HG03354 (cell line): ENCODE results near the gene FBLN1.
"Not testable (repeated sequence)": the region's sequence is repeated elsewhere in the genome, so short reads cannot be mapped to it uniquely, and the experiment has no call there.

ENCODE experiments used
- ATAC-seq: cut with Tn5 transposase; IDR thresholded peaks from one replicate; pipeline ENCODE4 v1.9.1; 2021; ENCODE audit warnings: mild to moderate bottlenecking; ENCODE audit not compliant: unreplicated experiment, poor library complexity, severe bottlenecking

Gene FBLN1

DNA sequence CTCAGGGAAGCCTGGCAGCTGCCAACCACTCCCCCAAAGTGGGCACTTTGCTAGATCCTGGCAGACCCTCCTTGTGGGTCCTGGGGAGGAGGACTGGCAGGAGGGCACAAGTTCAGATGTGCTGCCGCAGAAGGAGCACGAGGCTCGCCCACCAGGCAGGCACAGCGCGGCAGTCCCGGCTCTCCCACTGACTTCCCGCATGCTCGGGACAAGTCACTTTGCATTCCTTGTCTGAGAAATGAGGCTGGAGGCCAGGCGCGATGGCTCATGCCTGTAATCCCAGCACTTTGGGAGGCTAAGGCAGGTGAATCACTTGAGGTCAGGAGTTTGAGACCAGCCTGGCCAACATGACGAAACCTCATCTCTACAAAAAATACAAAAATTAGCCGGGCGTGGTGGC, 40.1 kb downstream of the FBLN1 start:
- not testable (repeated sequence) for ATAC-seq

DNA sequence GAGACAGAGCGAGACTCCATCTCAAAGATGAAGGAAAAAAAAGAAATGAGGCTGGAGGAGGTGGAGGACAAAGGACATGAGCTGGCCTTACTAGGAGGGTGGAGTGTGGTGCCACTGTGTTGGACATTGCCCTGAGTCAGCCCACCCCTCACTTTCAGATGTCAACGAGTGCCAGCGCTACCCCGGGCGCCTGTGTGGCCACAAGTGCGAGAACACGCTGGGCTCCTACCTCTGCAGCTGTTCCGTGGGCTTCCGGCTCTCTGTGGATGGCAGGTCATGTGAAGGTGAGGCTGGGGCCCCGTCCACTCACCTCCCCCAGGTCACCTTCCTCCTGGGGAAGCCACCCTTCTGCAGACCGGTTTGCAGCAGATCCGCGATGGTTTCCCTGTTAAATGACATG, 40.6 kb downstream of the FBLN1 start:
- no peak for ATAC-seq

DNA sequence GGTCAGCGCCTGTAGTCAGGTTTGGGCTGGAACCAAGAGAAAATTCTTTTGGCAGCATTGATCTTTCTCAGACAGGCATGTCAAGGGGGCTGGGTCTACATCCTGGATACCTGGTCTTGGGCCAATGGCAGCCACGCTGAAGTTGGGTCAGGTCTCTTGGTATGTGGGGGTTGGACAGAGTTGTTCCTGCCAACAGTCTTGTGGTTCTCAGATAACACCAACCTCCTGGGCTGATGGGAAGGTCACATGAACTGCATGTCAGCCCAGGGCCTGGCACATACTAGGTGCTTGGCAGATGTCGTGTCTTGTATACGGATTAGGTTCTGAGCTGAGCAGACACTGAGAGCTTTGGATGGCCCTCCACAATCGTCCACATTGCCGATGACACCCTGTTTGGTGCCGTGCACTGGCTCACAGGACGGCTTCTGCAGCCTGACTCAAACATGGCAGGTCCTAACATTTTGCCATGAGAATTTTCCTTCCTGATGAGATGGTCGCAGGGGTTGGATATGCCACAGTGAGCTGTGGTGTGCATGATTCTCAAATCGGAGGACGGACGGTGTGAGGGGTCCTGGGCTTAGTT, 42.0 kb downstream of the FBLN1 start:
- ATAC-seq = no peak

DNA sequence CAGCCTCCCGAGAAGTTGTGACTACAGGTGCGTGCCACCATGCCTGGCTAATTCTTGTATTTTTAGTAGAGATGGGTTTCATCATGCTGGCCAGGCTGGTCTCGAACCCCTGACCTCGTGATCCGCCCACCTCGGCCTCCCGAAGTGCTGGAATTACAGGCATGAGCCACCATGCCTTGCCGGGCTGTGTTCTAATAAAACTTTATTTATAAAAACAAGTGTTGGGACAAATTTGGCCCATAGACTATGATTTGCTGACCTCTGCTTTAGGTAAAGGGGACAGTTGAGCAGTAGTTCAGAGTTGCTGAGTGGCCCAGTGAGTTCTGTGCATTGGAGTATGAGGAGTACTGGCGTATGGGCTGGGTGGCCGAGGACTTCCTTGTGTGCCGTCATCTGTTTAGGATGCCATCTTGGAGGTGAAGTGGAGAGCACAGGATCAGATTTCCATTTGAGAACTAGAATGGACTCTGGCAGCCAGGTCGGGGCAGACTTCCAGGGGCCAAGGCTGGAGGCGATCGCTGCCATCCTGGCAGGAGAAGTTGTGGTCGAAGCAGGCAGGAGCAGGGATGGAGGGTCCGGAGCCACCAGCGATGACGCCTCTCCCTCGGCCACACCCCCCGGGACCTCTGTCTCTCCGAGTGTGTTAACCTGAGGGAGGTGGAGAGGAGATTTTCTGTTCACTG, 43.8 kb downstream of the FBLN1 start:
- ATAC-seq = no peak

DNA sequence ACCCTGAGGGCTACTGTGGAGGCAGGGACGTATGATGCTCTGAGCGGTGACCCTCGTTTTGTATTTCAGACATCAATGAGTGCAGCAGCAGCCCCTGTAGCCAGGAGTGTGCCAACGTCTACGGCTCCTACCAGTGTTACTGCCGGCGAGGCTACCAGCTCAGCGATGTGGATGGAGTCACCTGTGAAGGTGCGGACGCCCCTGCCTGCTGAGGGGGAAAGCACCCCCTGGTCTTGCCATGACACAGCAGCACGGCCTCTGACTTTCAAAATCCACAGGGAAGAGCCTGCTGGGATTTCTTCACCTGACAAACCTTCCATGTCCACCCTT, 44.3 kb downstream of the FBLN1 start:
- ATAC-seq = no peak

DNA sequence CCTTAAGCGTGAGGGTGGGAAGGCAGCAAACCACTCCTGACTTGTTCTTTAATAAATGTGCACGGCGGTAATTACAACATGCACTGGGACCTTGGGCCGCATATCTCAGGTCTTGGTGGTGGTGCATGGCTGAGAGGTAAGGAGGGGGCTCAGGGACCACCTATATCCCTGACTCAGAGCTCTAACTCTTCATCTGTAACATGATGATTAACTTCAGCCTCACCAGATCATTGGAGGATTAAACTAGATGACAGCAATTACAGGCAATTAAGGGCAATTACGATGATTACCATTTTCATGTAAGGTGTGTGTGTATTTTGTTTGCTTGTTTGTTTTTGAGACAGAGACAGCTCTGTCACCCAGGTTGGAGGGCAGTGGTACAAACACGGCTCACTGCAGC, 45.0 kb downstream of the FBLN1 start:
- ATAC-seq = no peak

DNA sequence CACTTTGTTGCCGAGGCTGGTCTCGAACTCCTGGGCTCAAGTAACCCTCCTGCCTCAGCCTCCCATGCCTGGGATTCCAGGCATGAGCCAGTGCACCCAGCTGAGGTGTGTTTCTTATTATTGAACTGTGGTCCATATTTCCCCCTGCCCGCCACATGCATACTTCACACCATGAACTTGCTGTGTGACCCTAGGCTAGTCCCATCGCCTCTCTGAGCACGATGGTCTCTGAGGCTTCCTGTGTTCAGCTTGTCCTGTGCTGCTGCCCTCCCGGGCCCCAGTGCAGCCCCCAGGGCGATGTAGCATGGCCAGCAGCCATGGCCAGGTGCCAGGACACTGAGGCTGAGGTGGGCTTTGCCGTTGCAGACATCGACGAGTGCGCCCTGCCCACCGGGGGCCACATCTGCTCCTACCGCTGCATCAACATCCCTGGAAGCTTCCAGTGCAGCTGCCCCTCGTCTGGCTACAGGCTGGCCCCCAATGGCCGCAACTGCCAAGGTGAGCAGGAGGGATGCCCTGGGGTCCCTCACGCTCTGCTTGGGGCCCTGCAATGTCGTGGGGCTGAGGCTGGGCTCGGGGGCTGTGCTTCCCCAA, 45.7 kb downstream of the FBLN1 start:
- no peak for ATAC-seq

DNA sequence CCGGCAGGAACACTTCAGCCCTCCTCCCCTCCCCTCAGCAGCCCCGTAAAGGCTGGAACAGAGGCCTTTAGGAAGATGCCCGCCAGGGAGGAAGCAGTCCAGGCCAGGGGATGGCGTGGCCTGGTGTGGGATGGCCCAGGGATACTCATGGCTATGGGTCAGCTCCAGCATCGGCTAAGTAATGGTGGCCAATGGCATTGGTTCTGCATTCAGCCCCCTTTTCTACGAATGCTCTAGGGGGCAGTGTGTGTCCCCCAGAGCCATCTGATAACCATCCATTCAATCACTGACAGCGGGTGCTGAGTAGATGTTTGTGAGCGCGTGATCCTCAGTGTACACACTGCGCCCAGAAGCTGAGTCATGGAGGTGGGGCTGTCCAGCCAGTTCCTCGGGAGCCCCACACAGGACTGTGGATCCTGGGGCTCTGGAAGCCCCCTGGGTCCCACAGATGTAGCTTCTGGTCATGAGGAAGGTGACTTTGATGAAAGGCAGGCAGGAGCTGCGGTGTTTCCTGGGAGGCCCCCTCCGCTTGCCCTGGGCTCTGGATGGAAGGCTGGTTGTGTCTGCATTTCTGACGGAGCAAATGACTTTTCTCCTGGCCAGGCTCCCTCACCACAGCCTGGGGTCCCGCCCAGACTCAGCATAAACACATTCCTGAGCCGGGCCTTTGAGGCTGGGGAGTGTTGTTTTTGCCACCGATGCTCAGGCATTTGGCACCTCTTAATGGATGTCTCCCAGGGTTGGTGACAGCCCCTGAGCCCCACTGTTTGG, 46.5 kb downstream of the FBLN1 start:
- ATAC-seq = no peak

DNA sequence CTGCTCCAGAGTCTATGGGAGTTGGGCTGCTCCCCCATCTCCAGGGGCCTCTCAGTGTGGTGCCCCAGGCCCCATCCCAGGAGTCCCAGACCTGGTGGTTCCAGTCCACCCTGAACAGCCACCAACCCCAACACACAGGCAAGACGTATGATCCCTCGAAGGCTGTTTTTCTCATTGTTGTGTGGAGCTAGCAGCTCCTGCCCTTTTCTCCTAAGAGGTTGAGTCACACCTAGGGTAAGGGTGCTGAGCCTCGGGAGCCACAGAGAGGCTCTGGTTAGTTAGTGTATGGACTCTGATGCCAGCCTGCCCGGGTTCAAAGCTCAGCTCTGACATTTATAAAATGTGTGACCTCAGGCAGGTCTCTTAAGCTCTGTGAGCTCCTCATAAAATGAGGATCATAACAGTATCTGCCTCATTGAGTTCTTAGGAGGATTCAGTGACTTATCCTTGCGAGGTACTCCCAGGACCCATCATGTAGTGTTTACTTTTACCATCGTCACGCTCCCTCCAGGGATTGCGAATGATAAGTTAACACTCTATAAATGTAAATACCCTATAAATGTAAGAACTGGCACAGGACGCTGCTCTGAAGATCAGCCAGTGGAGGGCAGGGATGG, 47.2 kb downstream of the FBLN1 start:
- no peak for ATAC-seq

DNA sequence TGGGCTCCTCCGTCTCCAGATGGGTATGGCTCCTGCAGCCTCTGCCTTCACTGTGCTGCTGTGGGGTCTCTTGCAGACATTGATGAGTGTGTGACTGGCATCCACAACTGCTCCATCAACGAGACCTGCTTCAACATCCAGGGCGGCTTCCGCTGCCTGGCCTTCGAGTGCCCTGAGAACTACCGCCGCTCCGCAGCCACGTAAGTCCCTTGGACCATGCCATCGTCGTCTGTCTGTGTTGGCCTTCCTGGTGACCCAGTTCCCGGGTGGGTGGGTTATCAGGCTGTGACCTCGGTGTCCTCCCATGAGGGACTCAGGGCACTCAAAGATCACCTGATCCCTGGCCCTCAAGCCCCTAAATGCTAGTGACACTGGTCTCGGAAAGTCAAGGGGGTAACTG, 47.7 kb downstream of the FBLN1 start:
- ATAC-seq = no peak

DNA sequence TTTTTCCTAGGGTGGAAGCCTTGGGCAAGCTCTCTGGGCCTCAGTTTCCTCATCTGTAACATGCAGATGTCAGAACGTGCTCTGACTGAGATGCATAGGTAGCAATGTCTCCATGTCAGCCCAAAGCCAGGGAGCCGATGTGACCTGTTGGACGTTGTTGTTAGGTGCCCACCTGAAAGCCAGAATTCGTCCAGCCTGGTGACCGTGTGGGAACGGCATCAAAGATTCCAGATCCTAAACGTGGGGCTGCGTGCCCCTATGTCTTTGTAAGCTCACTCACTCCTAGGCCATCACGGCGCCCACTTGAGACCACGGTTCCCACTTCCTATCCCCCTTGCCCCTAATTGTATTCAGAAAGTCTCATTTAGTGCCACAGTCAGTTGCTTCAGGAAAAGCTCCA, 48.2 kb downstream of the FBLN1 start:
- no peak for ATAC-seq

DNA sequence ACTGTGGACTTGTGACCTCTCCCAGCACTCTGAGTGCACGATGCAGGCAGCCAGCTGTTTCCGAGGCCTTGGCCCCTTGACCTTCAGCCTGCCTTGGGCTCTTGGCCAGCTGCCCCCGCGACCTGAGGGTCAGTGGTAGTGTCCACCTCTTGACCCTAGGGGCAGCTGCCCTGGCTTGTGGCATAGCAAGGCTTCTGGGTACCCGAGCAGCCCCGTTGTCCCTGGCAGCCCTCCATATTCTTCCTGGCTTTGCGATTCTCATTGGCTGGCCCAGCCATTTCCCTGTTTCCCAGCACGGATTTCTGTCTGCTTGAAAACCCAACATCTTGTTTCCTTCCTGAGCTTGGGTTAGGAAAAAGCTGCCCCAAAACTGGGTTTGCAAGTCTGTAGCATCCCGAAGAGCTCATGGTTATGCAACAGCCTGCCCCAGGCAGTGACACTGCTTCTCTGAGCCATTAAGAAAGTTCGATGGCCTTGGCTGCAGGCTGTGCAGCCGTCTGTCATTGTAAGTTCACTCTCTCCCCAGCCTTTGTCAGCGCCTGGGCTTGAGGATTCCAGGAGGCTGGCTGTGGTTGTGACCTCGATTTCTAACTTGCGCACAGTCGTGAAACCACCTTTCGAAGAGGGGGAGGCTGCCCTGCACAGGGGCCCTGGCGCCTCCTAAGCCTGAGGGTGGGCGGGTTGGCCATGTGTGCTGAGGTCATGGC, 48.8 kb downstream of the FBLN1 start:
- ATAC-seq = no peak

DNA sequence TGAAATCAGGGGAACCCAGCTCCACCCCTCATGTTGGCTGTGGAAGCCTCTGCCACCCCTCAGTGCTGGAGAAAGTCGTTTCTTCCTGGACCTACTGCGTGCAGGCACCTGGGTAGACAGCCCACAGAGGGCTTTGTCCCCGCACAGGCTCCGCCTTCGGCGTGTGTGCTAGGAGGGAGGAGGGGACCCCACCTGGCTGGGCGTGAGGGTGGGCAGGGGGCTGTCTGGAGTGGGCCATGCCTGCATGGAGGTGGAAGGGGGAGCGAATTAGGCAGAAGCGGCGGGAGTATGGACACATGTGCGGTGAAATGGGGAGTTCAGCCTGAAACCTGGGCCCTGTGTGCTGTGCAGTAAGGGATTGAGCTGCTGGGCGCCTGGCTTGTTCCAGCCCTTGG, 49.3 kb downstream of the FBLN1 start:
- ATAC-seq = no peak

DNA sequence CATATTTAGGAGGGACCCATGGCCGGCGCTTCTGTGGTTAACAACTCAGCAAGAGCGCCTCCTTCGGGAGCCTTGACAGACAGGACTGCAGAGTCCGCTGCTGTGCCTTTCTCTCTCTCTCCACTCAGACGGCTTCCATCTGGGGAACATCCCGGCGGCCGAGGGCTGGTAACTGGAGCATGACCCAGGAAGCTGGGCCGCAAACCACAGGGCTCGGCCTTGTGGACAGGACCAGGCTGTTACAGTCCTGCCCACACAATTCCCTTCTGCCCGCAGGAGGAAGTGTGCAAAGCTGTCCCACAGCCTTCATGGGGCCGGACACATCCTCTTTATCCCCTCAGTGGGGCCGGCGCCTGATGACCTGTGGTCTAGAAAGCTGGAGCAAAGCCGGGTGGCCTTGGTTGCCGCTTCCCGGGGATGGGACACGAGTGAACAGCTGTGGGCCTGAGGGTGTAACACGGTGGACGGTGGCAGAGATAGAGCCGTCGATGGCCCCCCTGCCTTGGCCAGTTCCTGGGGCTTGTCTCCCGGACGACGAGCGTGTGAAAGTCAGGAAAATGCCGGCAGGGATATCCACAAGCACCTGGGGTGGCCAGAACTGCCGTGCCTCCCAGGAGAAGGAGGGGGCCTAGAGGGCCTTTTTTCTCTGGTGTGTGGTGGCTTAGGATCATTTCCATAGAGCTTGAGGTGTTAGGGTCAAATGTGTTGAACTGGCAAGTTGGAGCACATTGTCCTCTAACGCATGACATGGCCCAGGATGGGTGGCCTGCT, 50.1 kb downstream of the FBLN1 start:
- ATAC-seq = no peak

DNA sequence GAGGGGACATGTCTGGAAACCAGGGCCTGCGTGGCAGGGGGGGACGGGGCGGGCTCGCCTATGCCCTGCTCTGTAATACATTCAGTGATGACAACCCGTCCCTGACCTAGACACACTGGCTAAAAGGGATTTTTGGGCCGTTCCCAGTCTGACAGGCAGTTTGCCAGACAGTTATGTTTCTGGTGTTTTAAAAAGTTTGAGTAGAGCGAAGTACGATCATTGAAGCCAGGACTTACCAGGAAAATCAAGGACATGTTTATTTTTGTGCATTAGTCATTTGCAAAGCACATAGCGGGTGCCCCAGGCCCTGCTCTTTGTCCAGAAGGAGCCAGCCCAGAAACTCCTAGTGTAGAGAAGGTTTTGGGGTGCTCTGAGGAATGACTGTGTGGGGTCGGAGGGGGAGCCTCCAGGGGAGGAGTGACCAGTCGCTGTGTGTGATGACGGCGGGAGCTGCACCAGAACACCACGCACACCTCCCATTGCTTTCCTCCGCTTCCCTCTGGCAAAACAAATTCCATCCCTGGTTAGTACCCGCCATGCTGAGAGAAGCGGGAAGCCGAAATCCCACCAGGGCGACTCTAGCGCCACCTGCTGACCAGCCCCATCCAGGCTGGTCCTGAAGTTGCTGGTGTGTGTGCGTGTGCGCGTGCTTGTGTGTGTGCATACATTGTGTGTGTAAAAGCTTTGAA, 50.8 kb downstream of the FBLN1 start:
- no peak for ATAC-seq

DNA sequence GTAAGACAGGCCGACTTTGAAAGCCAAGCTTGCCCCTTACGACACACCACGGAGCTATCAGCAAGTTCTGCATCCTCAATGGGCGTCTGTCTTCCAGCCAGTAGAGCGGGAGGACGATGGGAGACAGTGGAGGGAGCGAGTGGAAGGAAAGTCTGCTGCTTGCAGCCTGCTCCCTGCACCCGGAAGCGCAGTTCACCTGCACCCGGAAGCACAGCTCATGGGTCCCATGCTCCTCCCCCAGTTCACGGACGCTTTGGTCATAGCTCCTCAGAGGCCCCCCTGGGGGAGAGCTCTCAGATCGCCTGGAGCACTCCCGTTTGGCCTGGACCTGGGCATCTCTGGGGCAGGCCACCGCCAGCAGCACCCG, 51.3 kb downstream of the FBLN1 start:
- ATAC-seq = no peak

DNA sequence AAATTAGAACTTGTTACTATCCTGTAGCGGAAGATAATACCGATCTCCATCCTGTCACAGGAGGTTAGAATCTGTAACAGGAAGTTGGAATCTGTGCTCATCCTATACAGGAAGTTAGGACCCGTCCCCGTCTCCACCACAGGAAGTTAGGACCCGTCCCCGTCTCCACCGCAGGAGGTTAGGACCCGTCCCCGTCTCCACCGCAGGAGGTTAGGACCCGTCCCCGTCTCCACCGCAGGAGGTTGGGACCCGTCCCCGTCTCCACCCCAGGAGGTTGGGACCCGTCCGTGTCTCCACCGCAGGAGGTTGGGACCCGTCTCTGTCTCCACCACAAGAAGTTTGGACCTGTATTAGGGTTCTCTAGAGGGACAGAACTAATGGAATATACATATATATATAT, 52.2 kb downstream of the FBLN1 start:
- no peak for ATAC-seq

DNA sequence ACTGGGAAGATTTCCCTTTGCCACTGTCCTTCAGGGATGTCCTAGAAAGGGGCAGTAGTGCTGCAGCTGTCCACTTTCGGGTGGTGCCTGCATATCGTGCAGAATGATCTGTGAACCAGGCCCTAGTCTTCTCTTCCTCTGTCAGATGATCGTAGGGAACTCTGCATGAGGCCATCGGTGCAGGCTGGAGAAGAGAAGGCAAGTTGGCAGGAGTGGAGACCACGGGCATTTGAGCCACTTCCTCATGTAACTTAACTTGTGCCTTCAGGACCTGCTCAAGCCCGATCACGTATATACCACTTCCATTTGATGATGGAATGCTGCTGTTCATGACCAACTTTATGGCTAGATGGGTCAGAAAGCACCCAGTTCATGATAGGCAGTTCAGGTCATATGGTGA, 55.2 kb downstream of the FBLN1 start:
- ATAC-seq = not testable (repeated sequence)

DNA sequence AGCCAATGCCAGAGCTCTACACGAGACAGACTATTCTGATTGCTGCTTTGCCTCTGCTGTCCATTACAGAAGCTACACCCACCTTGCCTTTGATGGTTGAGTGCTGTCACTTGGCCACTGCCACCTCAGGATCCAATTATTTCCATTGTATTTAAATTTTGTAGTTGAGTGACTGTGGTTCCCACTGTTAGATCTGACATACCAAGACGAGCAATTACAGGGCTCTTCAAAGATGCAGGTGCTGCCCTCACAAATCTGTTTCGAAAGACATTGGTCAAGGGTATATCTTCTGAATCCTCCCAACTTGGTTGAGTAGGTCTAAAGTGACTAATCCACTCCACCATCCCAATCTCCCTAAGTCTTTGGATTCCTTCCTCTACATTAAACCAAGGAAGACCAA, 57.4 kb downstream of the FBLN1 start:
- not testable (repeated sequence) for ATAC-seq
